GM12865 (cell line): ENCODE results near the gene NDUFC2.
A peak's percentile ranks its signal among the peaks of the same experiment; 100 is the strongest.

Source experiments
- DNase-seq: peaks from one replicate; pipeline ENCODE4 v3.0.0; 2010; ENCODE audit warnings: low read depth
- H3K4me3 ChIP-seq: 2 replicates; pipeline ENCODE4 v1.5.1; 2011; ENCODE audit warnings: mild to moderate bottlenecking, low read depth, low read length, control low read depth
- TF ChIP-seq, protein P1 (sequence below): IDR thresholded peaks from 2 replicates; pipeline ENCODE4 v1.5.1; 2011; ENCODE audit warnings: low read length, control low read depth, low read depth, inconsistent platforms; ENCODE audit not compliant: insufficient read depth; ENCODE audit errors: missing control alignments

Gene NDUFC2

DNA sequence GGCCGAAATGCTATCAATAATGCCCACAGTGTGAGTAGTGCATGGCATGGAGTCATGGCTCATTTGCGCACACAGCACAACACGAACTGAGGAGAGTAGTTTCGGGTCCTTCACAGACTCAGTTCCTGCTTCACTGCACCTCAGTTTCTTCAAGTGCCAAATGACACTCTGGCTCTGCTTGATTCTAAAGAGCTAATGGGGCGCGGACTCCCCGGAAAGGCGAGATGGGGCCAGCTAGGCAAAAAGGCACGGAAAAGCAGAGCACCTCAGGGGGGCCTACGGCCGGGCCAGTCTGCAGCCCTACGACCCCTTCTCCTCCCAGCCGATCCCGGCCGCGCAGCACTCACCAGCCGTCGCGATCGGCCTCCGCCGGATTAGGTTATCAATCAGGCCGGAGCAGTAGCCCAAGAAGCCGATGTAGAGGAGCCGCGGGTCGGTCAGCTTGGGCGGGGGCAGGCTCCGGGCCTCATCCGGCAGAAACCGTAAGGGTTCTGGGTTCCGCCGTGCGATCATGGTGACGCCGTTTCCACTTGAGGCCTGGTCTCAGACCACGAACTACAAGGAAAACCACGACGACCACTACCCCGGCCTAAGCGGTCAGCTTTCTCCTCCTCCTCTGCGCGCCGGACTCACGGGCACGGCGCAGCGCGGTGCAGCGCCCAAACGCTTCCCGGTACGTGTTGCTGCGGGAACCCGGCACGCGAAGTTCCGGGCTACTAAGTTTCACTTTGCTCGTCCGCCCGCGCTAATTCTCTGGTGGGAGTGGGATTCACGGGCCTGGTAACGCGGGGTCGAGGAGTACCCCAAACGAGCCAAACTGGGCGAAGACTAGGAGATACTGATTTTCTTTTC, at the start of gene NDUFC2:
NDUFC2 (minus strand) TSS at position 631 of the 852 bp plus-strand sequence; CDS start at position 513, 118 bp downstream.
- peak; percentile 91 for DNase-seq
- H3K4me3 ChIP-seq: peak within 1 kb of the TSS; percentile 81
- TF ChIP-seq, protein P1, sequence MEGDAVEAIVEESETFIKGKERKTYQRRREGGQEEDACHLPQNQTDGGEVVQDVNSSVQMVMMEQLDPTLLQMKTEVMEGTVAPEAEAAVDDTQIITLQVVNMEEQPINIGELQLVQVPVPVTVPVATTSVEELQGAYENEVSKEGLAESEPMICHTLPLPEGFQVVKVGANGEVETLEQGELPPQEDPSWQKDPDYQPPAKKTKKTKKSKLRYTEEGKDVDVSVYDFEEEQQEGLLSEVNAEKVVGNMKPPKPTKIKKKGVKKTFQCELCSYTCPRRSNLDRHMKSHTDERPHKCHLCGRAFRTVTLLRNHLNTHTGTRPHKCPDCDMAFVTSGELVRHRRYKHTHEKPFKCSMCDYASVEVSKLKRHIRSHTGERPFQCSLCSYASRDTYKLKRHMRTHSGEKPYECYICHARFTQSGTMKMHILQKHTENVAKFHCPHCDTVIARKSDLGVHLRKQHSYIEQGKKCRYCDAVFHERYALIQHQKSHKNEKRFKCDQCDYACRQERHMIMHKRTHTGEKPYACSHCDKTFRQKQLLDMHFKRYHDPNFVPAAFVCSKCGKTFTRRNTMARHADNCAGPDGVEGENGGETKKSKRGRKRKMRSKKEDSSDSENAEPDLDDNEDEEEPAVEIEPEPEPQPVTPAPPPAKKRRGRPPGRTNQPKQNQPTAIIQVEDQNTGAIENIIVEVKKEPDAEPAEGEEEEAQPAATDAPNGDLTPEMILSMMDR: no peak

DNA sequence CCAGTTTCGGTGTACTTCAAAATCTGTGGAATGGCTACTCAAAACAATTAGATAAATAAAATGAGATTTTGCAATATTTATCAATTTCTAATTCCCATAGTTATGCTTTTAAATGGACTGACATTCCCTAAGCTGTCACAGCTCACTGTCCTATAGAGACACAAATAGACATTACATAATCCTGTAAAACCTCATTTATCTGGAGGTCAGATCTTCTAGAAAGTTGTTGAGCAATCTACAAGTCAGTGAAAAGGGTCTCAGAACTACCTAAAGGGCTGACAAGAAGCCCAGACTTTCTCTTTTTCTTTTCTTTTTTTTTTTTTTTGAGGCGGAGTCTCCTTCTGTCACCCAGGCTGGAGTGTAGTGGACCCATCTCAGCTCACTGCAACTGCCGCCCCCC, 47.7 kb upstream of the NDUFC2 start:
- DNase-seq: no peak
- no peak overlapping the region for H3K4me3 ChIP-seq
- TF ChIP-seq, protein P1: no peak

DNA sequence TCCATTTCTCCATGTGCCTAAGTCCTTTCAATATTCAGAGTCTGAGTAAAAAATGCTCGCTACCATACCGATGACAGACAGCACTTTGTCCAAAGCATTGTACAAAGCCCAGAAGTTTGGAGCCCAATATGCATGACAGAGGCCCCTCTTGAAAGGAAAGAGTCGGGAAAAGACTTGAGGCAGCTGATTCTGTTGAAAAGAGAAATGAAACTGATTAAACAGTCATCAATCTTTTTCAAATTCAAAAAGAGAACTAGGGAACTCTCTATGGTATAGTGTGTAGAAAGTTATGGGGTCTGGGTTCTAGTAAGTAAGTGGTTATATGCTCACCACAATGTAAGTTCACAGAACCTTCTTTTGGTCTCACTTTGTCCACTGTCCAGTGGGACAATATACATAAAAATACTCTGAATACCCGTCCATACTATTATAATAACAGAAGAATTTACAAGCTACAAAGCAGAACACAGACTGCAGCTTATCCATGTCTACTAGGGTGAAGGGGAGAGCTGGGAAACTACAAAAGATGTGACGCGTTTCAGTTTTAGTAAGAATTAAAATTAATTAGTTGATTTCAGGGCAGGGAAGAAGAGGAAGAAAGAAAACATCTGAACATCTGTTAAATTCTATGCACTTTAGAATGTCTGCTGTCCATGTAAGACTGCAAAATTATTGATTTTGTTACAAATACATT, 33.1 kb upstream of the NDUFC2 start:
- H3K4me3 ChIP-seq: no peak overlapping the region
- DNase-seq: peak; percentile 17
- TF ChIP-seq, protein P1: no peak

DNA sequence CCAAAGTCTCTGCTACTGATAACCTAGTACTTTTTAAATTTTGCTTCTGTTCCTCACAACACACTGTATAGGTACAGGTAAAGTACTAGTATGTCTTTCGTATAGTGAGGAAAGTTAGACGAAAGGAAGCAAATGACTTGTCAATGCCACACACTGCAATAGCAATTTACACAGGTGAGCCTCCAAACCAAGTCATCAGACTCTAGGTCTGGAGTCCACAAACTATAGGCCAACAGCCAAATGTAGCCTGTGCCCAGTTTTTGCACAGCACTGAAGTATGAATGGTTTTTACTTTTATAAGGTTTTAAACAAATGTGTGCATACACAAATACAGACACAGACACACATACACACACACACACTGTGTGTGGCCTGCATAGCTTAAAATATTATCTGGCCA, 31.6 kb upstream of the NDUFC2 start:
- H3K4me3 ChIP-seq: no peak overlapping the region
- TF ChIP-seq, protein P1: no peak
- no peak for DNase-seq

DNA sequence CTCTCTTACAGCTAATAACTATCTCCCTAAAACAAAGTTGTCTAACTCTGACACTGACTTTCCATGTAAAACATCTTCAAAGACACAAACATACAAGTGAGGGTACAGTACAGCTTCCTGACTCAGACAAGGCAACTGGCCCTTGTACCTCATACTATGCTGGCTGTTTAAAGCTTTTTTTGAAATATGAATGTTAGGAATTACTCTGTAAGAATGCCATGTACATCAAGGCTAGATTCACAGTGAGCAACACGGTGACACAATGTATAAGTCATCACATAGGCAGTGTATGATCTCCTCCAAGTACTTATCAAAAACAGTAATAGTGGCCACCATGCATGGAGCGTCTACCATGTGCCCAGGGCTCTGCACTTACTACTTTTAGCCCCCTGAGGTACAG, 31.2 kb upstream of the NDUFC2 start:
- TF ChIP-seq, protein P1: no peak
- no peak overlapping the region for H3K4me3 ChIP-seq
- DNase-seq: no peak

- no peak overlapping the region for H3K4me3 ChIP-seq
- no peak for DNase-seq
- TF ChIP-seq, protein P1: no peak
Observed at GRCh38 chr11:78110351-78110750, 30.7 kb upstream of the NDUFC2 start.
